ENCODE measurements around the gene RBM15B.

Gene RBM15B

DNA sequence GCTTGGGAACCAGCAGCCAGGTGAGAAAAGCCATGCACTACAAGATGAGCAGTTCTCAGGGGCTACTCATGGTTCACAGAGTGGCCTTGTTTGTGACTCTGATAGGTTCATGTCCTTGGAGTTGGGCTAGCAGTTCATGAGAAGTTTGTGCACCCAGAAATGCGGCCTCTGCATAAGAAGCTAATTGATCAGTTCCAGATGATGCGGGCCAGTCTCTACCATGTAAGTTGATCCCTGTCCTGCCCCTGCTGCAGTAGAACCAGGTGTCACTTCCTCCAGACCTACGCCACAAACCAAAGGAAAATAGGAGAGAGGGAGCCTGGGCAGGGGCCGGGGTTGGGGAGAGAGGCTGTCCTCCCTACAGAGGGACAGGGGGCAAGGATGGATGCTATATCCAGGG, 33.2 kb upstream of the RBM15B start:
- TF ChIP-seq ZFP3 (CRISPR knock-in tag; IDR thresholded peaks at IDR 0.05) (no peak), ZFP30 (CRISPR knock-in tag; IDR thresholded peaks at IDR 0.05) (no peak), SNAI2 (CRISPR knock-in tag; IDR thresholded peaks at IDR 0.05) (no peak), ZNF70 (CRISPR knock-in tag; IDR thresholded peaks at IDR 0.05) (no peak), ARNTL (CRISPR knock-in tag; IDR thresholded peaks at IDR 0.05; ENCODE audit: borderline replicate concordance, low read depth) (no peak), GLIS3 (CRISPR knock-in tag; IDR thresholded peaks at IDR 0.05) (no peak)
- TF ChIP-seq, protein P1, sequence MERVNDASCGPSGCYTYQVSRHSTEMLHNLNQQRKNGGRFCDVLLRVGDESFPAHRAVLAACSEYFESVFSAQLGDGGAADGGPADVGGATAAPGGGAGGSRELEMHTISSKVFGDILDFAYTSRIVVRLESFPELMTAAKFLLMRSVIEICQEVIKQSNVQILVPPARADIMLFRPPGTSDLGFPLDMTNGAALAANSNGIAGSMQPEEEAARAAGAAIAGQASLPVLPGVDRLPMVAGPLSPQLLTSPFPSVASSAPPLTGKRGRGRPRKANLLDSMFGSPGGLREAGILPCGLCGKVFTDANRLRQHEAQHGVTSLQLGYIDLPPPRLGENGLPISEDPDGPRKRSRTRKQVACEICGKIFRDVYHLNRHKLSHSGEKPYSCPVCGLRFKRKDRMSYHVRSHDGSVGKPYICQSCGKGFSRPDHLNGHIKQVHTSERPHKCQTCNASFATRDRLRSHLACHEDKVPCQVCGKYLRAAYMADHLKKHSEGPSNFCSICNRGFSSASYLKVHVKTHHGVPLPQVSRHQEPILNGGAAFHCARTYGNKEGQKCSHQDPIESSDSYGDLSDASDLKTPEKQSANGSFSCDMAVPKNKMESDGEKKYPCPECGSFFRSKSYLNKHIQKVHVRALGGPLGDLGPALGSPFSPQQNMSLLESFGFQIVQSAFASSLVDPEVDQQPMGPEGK (CRISPR knock-in tag; IDR thresholded peaks at IDR 0.05; ENCODE audit: borderline replicate concordance), result no peak
- TF ChIP-seq, protein P2, sequence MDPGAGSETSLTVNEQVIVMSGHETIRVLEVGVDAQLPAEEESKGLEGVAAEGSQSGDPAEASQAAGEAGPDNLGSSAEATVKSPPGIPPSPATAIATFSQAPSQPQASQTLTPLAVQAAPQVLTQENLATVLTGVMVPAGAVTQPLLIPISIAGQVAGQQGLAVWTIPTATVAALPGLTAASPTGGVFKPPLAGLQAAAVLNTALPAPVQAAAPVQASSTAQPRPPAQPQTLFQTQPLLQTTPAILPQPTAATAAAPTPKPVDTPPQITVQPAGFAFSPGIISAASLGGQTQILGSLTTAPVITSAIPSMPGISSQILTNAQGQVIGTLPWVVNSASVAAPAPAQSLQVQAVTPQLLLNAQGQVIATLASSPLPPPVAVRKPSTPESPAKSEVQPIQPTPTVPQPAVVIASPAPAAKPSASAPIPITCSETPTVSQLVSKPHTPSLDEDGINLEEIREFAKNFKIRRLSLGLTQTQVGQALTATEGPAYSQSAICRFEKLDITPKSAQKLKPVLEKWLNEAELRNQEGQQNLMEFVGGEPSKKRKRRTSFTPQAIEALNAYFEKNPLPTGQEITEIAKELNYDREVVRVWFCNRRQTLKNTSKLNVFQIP (CRISPR knock-in tag; IDR thresholded peaks at IDR 0.05; ENCODE audit: borderline replicate concordance, low read depth), result no peak
- TF ChIP-seq, protein P3, sequence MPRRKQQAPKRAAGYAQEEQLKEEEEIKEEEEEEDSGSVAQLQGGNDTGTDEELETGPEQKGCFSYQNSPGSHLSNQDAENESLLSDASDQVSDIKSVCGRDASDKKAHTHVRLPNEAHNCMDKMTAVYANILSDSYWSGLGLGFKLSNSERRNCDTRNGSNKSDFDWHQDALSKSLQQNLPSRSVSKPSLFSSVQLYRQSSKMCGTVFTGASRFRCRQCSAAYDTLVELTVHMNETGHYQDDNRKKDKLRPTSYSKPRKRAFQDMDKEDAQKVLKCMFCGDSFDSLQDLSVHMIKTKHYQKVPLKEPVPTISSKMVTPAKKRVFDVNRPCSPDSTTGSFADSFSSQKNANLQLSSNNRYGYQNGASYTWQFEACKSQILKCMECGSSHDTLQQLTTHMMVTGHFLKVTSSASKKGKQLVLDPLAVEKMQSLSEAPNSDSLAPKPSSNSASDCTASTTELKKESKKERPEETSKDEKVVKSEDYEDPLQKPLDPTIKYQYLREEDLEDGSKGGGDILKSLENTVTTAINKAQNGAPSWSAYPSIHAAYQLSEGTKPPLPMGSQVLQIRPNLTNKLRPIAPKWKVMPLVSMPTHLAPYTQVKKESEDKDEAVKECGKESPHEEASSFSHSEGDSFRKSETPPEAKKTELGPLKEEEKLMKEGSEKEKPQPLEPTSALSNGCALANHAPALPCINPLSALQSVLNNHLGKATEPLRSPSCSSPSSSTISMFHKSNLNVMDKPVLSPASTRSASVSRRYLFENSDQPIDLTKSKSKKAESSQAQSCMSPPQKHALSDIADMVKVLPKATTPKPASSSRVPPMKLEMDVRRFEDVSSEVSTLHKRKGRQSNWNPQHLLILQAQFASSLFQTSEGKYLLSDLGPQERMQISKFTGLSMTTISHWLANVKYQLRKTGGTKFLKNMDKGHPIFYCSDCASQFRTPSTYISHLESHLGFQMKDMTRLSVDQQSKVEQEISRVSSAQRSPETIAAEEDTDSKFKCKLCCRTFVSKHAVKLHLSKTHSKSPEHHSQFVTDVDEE (CRISPR knock-in tag; IDR thresholded peaks at IDR 0.05), result no peak
- TF ChIP-seq, protein P4, sequence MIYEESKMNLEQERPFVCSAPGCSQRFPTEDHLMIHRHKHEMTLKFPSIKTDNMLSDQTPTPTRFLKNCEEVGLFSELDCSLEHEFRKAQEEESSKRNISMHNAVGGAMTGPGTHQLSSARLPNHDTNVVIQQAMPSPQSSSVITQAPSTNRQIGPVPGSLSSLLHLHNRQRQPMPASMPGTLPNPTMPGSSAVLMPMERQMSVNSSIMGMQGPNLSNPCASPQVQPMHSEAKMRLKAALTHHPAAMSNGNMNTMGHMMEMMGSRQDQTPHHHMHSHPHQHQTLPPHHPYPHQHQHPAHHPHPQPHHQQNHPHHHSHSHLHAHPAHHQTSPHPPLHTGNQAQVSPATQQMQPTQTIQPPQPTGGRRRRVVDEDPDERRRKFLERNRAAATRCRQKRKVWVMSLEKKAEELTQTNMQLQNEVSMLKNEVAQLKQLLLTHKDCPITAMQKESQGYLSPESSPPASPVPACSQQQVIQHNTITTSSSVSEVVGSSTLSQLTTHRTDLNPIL (CRISPR knock-in tag; IDR thresholded peaks at IDR 0.05; ENCODE audit: low read depth), result no peak
- no peak; the same call in 2 of the 3 replicates for ATAC-seq

DNA sequence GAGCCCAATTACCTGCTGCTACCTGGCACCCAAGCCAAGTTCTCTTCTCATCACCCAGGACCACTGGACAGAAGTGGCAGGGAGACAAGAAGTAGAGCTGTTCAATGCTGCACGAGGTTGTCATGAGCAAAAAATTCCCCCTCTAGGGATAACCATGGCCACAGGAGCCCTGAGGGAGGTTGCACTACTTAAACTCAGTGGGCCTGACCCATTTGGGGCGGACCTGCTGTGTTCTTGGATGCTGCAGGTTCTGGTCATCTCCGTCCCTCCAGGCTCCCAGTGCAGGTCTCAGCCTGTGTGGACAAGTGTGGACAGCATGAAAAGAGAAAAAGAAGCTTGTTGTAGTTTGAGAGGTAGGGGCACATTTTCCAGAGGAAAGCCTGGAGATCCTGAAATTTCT, 32.1 kb upstream of the RBM15B start:
- TF ChIP-seq SNAI2 (CRISPR knock-in tag; IDR thresholded peaks at IDR 0.05) (no peak), GLIS3 (CRISPR knock-in tag; IDR thresholded peaks at IDR 0.05) (no peak), ZNF70 (CRISPR knock-in tag; IDR thresholded peaks at IDR 0.05) (no peak), PPARA (CRISPR knock-in tag; IDR thresholded peaks at IDR 0.05; ENCODE audit: borderline replicate concordance) (no peak), TOX (CRISPR knock-in tag; IDR thresholded peaks at IDR 0.05; ENCODE audit: borderline replicate concordance) (no peak), OSR1 (CRISPR knock-in tag; IDR thresholded peaks at IDR 0.05) (no peak), ZC3H10 (CRISPR knock-in tag; IDR thresholded peaks at IDR 0.05) (no peak), ZNF8 (CRISPR knock-in tag; IDR thresholded peaks at IDR 0.05) (no peak), ARNTL (CRISPR knock-in tag; IDR thresholded peaks at IDR 0.05; ENCODE audit: borderline replicate concordance, low read depth) (no peak), CSDC2 (CRISPR knock-in tag; IDR thresholded peaks at IDR 0.05) (no peak), ZFP3 (CRISPR knock-in tag; IDR thresholded peaks at IDR 0.05) (no peak), ZNF565 (CRISPR knock-in tag; conservative IDR thresholded peaks at IDR 0.05; ENCODE audit: low read depth) (no peak), RARB (CRISPR knock-in tag; IDR thresholded peaks at IDR 0.05) (no peak)
- TF ChIP-seq, protein P5, sequence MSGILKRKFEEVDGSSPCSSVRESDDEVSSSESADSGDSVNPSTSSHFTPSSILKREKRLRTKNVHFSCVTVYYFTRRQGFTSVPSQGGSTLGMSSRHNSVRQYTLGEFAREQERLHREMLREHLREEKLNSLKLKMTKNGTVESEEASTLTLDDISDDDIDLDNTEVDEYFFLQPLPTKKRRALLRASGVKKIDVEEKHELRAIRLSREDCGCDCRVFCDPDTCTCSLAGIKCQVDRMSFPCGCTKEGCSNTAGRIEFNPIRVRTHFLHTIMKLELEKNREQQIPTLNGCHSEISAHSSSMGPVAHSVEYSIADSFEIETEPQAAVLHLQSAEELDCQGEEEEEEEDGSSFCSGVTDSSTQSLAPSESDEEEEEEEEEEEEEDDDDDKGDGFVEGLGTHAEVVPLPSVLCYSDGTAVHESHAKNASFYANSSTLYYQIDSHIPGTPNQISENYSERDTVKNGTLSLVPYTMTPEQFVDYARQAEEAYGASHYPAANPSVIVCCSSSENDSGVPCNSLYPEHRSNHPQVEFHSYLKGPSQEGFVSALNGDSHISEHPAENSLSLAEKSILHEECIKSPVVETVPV (CRISPR knock-in tag; IDR thresholded peaks at IDR 0.05), result no peak
- TF ChIP-seq, protein P1 (CRISPR knock-in tag; IDR thresholded peaks at IDR 0.05; ENCODE audit: borderline replicate concordance), result no peak
- no peak for ATAC-seq
